22Rv1 (cell line): ENCODE results near the gene DHRS3.

Source experiments
- H3K27ac ChIP-seq: fragments of 450-650 bp; 2 replicates; pipeline ENCODE4 v1.5.1; 2017
- ZFX ChIP-seq: fragments of 450-650 bp; IDR thresholded peaks from 2 replicates; pipeline ENCODE4 v1.6.1; 2017; ENCODE audit warnings: antibody characterized with exemption, borderline replicate concordance
- TF ChIP-seq, protein P1 (sequence below): fragments of 450-650 bp; IDR thresholded peaks from 2 replicates; pipeline ENCODE4 v1.5.1; 2017; ENCODE audit warnings: mild to moderate bottlenecking

Gene DHRS3

DNA sequence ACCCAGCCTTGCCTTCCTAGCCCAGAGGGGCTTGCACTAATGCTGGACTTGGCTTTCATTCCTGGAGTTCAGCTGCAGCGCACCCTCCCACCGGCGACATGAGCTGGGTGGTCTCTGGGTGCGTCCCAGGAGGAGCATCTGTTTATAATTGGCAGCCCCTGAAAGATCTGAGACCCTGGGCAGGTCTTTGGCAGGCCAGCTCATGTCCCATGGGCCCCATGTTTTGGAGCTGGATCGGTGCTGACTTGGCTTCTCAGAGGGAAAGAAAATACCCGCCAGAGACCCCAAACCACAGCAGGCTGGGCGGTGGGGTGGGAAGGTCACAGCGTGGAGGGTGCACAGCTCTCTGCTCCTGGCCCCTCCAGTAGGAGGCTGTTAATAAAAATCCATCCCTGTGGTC lies 29.3 kb downstream of the DHRS3 start:
- TF ChIP-seq ZFX: no peak
- TF ChIP-seq, protein P1, sequence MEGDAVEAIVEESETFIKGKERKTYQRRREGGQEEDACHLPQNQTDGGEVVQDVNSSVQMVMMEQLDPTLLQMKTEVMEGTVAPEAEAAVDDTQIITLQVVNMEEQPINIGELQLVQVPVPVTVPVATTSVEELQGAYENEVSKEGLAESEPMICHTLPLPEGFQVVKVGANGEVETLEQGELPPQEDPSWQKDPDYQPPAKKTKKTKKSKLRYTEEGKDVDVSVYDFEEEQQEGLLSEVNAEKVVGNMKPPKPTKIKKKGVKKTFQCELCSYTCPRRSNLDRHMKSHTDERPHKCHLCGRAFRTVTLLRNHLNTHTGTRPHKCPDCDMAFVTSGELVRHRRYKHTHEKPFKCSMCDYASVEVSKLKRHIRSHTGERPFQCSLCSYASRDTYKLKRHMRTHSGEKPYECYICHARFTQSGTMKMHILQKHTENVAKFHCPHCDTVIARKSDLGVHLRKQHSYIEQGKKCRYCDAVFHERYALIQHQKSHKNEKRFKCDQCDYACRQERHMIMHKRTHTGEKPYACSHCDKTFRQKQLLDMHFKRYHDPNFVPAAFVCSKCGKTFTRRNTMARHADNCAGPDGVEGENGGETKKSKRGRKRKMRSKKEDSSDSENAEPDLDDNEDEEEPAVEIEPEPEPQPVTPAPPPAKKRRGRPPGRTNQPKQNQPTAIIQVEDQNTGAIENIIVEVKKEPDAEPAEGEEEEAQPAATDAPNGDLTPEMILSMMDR: no peak
- no peak overlapping the region for H3K27ac ChIP-seq

DNA sequence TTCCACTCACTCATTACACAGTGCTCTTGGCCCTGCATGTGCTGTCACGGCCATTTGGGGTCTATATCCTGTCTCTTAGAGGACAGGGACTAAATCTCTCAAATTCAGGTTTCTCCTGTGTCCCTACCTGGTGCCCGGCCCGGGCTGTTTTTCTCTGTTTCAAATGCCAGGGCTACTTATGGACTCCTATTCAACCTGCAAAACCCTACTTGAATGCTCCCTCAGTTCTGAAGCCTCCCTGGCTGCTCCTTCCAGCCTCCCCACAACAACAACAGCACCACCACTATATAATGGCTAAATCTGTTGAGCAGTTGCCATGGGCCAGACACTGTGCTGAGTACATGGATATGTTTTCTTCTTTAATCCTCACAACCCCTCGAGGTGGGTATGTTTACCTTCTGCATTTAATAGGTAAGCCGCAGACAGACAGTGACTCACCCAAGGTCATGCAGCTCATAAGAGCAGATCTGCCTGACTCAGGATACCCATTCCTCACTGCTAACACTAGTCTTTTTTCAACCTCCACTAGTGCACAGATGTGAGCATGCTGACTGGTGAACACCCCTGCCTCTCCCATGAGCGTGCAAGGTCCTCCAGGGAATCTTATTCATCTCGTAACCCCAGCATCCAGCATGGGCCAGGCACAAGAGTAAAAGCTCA lies 29.9 kb downstream of the DHRS3 start:
- H3K27ac ChIP-seq: no peak overlapping the region
- TF ChIP-seq, protein P1: no peak
- TF ChIP-seq ZFX: no peak

DNA sequence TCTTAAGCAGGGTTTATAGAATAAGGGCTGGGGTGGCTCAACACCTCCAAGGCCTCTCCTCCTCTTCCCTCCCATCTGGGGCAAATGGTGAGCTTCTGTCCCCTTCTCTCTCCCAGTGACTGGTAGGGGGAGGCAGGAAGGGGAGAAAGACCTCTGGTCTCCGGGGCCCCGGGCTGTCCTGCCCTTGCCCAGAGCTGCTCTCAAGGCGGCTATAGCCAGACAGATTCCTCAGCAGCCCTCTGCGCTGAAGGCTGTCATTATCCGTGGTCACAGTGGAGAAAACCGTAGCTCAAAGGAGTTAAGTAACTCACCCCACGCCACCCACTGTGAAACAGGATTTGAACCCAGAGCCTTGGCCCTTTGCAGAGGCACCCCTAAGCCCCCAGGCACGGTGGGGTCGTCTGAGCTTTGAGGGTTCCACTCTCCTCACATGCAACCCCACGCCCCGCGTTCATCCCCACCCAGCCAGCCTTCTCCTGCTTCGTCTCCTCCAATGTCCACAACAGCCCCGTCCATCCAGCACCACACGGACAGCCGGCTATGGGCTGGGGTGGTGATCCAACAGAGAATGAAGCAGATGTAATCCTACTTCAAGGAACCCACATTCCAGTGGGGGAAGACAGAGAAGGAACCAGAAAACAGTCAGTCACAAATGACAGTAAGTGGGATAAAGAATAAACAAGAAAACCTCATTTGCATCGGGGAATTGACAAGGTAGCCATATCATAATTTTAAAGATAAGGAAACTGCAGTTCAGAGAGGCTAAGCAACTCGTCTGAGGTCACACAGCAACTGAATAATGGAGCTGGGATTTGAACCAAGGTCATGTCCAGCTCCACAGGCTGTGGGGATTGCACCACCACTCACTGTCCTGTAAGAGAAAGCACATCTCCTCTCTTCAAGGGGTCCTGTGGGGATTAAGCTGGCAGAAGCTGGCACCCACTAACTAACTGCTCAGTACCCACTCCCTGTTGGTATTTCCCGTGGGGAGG lies 31.8 kb downstream of the DHRS3 start:
- H3K27ac ChIP-seq: no peak overlapping the region
- TF ChIP-seq ZFX: no peak
- TF ChIP-seq, protein P1: no peak

DNA sequence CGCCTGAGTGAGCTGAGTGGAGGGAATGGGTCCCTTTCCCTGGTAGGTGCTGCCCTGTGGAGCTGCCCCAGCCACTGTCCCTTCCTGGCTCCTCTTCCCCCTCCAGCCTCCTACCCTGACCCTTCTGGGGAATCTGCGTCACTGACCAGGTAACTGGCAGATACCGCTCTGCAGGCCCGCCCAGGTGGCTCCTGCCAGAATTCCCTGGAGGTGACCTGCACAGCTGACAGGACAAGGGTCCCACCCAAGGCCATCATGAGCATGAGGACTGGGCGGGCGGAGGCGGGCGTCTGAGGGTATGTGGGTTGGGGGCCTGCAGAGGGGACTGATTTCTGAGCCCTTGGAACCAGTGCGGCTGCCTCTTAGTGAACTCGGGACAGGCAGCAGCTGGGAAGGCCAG lies 32.5 kb downstream of the DHRS3 start:
- TF ChIP-seq, protein P1: no peak
- no peak for TF ChIP-seq ZFX
- no peak overlapping the region for H3K27ac ChIP-seq

DNA sequence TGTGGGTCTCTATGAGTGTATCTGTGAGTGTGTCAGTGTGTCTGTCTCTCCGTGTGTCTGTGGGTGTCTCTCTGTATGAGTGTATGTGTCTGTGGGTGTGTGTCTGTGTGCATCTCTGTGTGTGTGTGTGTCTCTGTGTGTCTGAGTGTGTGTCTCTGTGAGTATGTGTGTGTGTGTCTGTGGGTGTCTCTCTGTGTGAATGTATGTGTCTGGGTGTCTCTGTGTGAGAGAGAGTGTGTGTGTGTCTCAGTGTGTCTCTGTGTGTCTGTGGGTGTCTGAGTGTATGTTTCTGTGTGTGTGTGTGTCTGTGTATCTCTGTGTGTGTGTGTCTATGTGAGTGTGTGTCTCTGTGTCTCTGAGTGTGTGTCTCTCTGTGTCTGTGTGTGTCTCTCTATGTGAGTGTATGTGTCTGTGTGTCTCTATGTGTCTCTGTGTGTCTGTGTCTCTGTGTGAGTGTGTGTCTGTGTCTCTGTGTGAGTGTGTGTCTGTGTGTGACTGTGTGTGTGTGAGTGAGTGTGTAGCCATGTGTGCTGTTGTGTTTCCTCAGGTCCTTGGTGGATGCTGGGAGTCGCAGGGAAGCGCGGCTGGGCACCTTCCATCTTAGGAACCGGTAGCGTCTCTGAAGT lies 33.0 kb downstream of the DHRS3 start:
- TF ChIP-seq, protein P1: no peak
- no peak for TF ChIP-seq ZFX
- H3K27ac ChIP-seq: no peak overlapping the region

DNA sequence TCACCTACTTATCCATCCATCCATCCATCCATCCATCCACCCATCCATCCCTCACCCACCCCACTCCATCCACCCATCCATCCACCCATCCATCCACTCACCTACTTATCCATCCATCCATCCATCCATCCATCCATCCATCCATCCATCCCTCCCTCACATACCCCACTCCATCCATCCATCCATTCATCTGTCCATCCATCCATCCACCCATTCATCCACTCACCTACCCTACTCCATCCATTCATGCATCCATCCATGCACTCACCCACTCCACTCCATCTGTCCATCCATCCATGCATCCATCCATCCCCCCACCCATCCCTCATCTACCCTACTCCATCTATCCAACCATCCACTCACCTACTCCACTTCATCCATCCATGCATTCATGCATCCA lies 34.5 kb downstream of the DHRS3 start:
- no peak overlapping the region for H3K27ac ChIP-seq
- TF ChIP-seq ZFX: no peak
- TF ChIP-seq, protein P1: no peak
